ENCODE data around the gene SLCO4C1.
A peak's percentile ranks its signal among the peaks of the same experiment; 100 is the strongest.

SLCO4C1 gene

DNA sequence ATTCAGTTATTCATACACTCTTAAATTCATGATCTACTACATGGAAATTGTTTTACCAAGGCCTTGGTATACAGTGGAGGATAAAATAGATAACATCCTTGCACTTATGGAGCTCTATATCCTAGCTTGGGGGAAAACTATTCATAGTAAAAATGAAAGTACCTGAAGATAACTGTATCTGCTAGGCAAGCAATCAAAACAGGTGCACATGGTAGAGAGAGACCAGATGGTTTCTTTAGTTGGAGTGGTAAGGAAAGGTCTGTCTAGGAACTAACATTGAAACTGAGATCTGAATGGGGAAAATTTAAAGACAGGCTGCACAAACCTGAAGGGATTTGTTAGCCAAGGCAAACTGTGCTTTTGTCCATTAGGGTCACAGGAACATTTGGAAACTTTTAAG lies 11.1 kb upstream of the SLCO4C1 start:
- DNase-seq (ENCODE audit: low read depth, low spot score) = no peak
- H3K4me3 ChIP-seq = no peak overlapping the region
- H3K9ac ChIP-seq (ENCODE audit: insufficient read length) = no peak overlapping the region
- H3K36me3 ChIP-seq (ENCODE audit: insufficient read depth, low read length) = no peaks in the 10 kb centered on the region
- no peak overlapping the region for H3K27ac ChIP-seq
- no peaks in the 10 kb centered on the region for H3K9me3 ChIP-seq (ENCODE audit: low read depth, low read length)
- no peak for TF ChIP-seq FOXP2 (optimal IDR thresholded peaks at IDR 0.05; ENCODE audit: control extremely low read depth, extremely low read length, insufficient read depth)
- no peak for TF ChIP-seq EZH2 (IDR thresholded peaks at IDR 0.05)

- no peak for TF ChIP-seq EZH2 (IDR thresholded peaks at IDR 0.05)
- TF ChIP-seq POLR2AphosphoS5 (IDR thresholded peaks at IDR 0.05; ENCODE audit: borderline replicate concordance, low read depth, low read length) = no peak
- TF ChIP-seq FOXP2 (optimal IDR thresholded peaks at IDR 0.05; ENCODE audit: control extremely low read depth, extremely low read length, insufficient read depth) = no peak
- no peak for DNase-seq (ENCODE audit: low read depth, low spot score)
Measured at GRCh38 chr5:102306121-102306520, 10.0 kb upstream of the SLCO4C1 start.

GRCh38 chr5:102295534-102296177 lies 428 bp downstream of the SLCO4C1 start:
- Histone ChIP-seq H3K4me3 (no peak overlapping the region), H3K9me3 (ENCODE audit: low read depth, low read length) (no peaks in the 10 kb centered on the region), H3K36me3 (ENCODE audit: insufficient read depth, low read length) (no peaks in the 10 kb centered on the region), H3K9ac (ENCODE audit: insufficient read length) (no peak overlapping the region), H3K27ac (no peak overlapping the region)
- DNase-seq (ENCODE audit: low read depth, low spot score) = no peak
- TF ChIP-seq EZH2 (IDR thresholded peaks at IDR 0.05) = no peak
- no peak for TF ChIP-seq POLR2AphosphoS5 (IDR thresholded peaks at IDR 0.05; ENCODE audit: borderline replicate concordance, low read depth, low read length)
- TF ChIP-seq FOXP2 (optimal IDR thresholded peaks at IDR 0.05; ENCODE audit: control extremely low read depth, extremely low read length, insufficient read depth) = no peak

More at GRCh38 chr5:102306121-102306520, 10.0 kb upstream of the SLCO4C1 start:
- Histone ChIP-seq H3K4me3 (no peak overlapping the region), H3K9ac (ENCODE audit: insufficient read length) (no peak overlapping the region), H3K9me3 (ENCODE audit: low read depth, low read length) (no peaks in the 10 kb centered on the region), H3K36me3 (ENCODE audit: insufficient read depth, low read length) (no peaks in the 10 kb centered on the region), H3K27ac (no peak overlapping the region)

- H3K4me3 ChIP-seq = no peak overlapping the region
- peak; percentile 8 for DNase-seq (ENCODE audit: low read depth, low spot score)
- no peak overlapping the region for H3K9ac ChIP-seq (ENCODE audit: insufficient read length)
- no peak overlapping the region for H3K27ac ChIP-seq
- TF ChIP-seq POLR2AphosphoS5 (IDR thresholded peaks at IDR 0.05; ENCODE audit: borderline replicate concordance, low read depth, low read length) (no peak), FOXP2 (optimal IDR thresholded peaks at IDR 0.05; ENCODE audit: control extremely low read depth, extremely low read length, insufficient read depth) (no peak), EZH2 (IDR thresholded peaks at IDR 0.05) (no peak)
- H3K36me3 ChIP-seq (ENCODE audit: insufficient read depth, low read length) = no peaks in the 10 kb centered on the region
- H3K9me3 ChIP-seq (ENCODE audit: low read depth, low read length) = no peaks in the 10 kb centered on the region
Measured at GRCh38 chr5:102294886-102295395, 1.1 kb downstream of the SLCO4C1 start.

DNA sequence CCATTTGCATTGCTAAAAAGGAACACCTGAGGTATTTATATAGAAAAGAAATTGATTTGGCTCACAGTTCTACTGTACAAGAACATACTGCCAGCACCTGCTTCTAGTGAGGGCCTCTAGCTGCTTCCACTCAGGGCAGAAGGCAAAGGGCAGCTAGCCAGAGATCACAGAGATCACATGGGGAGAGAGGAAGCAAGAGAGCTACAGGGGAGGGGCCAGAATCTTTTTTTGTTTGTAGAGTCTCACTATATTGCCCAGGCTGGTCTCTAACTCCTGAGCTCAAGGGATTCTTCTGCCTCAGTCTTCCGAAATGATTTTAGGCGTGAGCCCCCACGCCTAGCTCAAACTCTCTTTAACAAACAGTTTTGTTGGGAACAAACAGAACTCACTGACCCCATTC lies 6.1 kb downstream of the SLCO4C1 start:
- DNase-seq (ENCODE audit: low read depth, low spot score) = no peak
- TF ChIP-seq EZH2 (IDR thresholded peaks at IDR 0.05) (no peak), POLR2AphosphoS5 (IDR thresholded peaks at IDR 0.05; ENCODE audit: borderline replicate concordance, low read depth, low read length) (no peak), FOXP2 (optimal IDR thresholded peaks at IDR 0.05; ENCODE audit: control extremely low read depth, extremely low read length, insufficient read depth) (no peak)
- no peaks in the 10 kb centered on the region for H3K36me3 ChIP-seq (ENCODE audit: insufficient read depth, low read length)

DNA sequence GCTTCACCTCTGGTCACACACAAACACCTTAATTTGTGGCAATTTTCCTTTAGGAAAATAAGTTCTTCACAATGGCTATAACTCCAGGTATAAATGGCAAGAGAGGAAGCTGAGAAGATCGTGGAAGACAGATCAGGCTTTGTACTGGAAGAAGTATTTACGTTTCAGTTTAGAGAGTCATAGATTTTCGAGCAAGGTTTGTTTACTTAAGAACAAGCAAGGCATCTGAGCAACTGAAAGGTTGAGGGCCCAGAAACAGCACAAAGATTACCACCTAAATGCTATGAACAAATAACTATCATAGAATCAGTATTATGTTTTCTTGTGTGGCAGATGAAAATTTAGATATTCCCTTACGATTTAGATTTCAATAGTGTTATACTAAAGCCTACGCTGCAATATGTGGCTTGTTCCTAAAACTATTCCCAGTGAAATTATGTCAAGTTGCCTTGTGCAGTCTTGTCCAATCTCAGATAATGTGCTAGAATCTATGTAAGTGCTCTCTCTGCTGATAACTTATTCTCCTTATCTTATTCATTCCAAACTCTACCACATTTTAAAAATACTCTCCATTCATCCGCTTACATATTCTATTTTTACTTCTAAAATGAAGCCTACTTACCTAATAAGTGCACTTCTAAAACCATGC lies 6.7 kb downstream of the SLCO4C1 start:
- Histone ChIP-seq H3K9ac (ENCODE audit: insufficient read length) (no peak overlapping the region), H3K4me3 (no peak overlapping the region), H3K27ac (no peak overlapping the region), H3K9me3 (ENCODE audit: low read depth, low read length) (no peaks in the 10 kb centered on the region), H3K36me3 (ENCODE audit: insufficient read depth, low read length) (no peaks in the 10 kb centered on the region)
- no peak for DNase-seq (ENCODE audit: low read depth, low spot score)
- TF ChIP-seq FOXP2 (optimal IDR thresholded peaks at IDR 0.05; ENCODE audit: control extremely low read depth, extremely low read length, insufficient read depth) = no peak
- no peak for TF ChIP-seq POLR2AphosphoS5 (IDR thresholded peaks at IDR 0.05; ENCODE audit: borderline replicate concordance, low read depth, low read length)
- no peak for TF ChIP-seq EZH2 (IDR thresholded peaks at IDR 0.05)

More for the DNA sequence above, 6.1 kb downstream of the SLCO4C1 start:
- Histone ChIP-seq H3K27ac (no peak overlapping the region), H3K4me3 (no peak overlapping the region), H3K9me3 (ENCODE audit: low read depth, low read length) (no peaks in the 10 kb centered on the region), H3K9ac (ENCODE audit: insufficient read length) (no peak overlapping the region)

- Histone ChIP-seq H3K9me3 (ENCODE audit: low read depth, low read length) (no peaks in the 10 kb centered on the region), H3K4me3 (no peak overlapping the region), H3K9ac (ENCODE audit: insufficient read length) (no peak overlapping the region), H3K36me3 (ENCODE audit: insufficient read depth, low read length) (no peaks in the 10 kb centered on the region), H3K27ac (no peak overlapping the region)
- TF ChIP-seq FOXP2 (optimal IDR thresholded peaks at IDR 0.05; ENCODE audit: control extremely low read depth, extremely low read length, insufficient read depth) = no peak
- no peak for DNase-seq (ENCODE audit: low read depth, low spot score)
Measured at GRCh38 chr5:102288630-102289029, 7.5 kb downstream of the SLCO4C1 start.

GRCh38 chr5:102286476-102286875 lies 9.6 kb downstream of the SLCO4C1 start:
- DNase-seq (ENCODE audit: low read depth, low spot score) = no peak
- Histone ChIP-seq H3K27ac (no peak overlapping the region), H3K4me3 (no peak overlapping the region), H3K36me3 (ENCODE audit: insufficient read depth, low read length) (no peaks in the 10 kb centered on the region), H3K9ac (ENCODE audit: insufficient read length) (no peak overlapping the region), H3K9me3 (ENCODE audit: low read depth, low read length) (no peaks in the 10 kb centered on the region)
- TF ChIP-seq EZH2 (IDR thresholded peaks at IDR 0.05) (no peak), FOXP2 (optimal IDR thresholded peaks at IDR 0.05; ENCODE audit: control extremely low read depth, extremely low read length, insufficient read depth) (no peak), POLR2AphosphoS5 (IDR thresholded peaks at IDR 0.05; ENCODE audit: borderline replicate concordance, low read depth, low read length) (no peak)

Measured in SK-N-MC (cell line).